Measurements from ENCODE around the gene ERCC3.
"Not testable (repeated sequence)": the region's sequence is repeated elsewhere in the genome, so short reads cannot be mapped to it uniquely, and the experiment has no call there.

Gene ERCC3

DNA sequence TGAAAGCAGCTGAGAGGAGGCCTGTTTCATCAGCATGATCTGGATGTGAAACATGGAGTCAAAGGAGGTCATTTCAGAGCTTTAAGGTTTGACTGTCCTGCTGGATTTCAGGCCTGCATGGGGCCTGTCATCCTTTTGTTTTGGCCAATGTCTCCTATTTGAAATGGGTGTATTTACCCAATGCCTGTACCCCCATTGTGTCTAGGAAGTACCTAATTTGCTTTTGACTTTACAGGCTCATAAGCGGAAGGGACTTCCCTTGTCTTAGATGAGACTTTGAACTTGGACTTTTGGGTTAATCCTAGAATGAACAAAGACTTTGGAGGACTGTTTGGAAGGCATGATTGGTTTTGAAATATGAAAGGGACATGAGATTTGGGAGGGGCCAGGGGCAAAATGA is 54.5 kb downstream of the ERCC3 start:
- Histone ChIP-seq H3K27me3 (ENCODE audit: control insufficient read depth, insufficient read depth, low read length) (no peaks in the 10 kb centered on the region), H3K27ac (no peak overlapping the region), H3K79me2 (no peaks in the 10 kb centered on the region), H2AFZ (no peak overlapping the region), H3K4me3 (ENCODE audit: low read depth, low read length) (no peak overlapping the region), H3K4me1 (no peaks in the 10 kb centered on the region), H3K4me2 (ENCODE audit: low read length) (no peak overlapping the region), H3K36me3 (ENCODE audit: control insufficient read depth, insufficient read depth, low read length) (no peaks in the 10 kb centered on the region), H3K9ac (no peak overlapping the region), H3K9me3 (ENCODE audit: control insufficient read depth, low read length) (no peaks in the 10 kb centered on the region)
- TF ChIP-seq, protein P1, sequence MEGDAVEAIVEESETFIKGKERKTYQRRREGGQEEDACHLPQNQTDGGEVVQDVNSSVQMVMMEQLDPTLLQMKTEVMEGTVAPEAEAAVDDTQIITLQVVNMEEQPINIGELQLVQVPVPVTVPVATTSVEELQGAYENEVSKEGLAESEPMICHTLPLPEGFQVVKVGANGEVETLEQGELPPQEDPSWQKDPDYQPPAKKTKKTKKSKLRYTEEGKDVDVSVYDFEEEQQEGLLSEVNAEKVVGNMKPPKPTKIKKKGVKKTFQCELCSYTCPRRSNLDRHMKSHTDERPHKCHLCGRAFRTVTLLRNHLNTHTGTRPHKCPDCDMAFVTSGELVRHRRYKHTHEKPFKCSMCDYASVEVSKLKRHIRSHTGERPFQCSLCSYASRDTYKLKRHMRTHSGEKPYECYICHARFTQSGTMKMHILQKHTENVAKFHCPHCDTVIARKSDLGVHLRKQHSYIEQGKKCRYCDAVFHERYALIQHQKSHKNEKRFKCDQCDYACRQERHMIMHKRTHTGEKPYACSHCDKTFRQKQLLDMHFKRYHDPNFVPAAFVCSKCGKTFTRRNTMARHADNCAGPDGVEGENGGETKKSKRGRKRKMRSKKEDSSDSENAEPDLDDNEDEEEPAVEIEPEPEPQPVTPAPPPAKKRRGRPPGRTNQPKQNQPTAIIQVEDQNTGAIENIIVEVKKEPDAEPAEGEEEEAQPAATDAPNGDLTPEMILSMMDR (IDR thresholded peaks at IDR 0.05), result no peak

DNA sequence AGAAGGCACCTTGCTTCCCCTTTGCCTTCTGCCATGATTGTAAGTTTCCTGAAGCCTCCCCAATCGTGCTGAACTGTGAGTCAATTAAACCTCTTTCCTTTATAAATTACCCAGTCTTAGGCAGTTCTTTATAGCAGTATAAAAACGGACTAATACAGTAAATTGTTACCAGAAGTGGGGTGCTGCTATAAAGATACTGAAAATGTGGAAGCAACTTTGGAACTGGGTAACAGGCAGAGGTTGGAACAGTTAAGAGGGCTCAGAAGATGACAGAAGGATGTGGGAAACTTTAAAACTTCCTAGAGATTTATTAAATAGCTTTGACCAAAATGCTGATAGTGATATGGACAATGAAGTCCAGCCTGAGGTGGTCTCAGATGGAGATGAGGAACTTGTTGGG is 56.2 kb downstream of the ERCC3 start:
- H3K27me3 ChIP-seq (ENCODE audit: control insufficient read depth, insufficient read depth, low read length); H2AFZ ChIP-seq; H3K4me1 ChIP-seq; H3K9ac ChIP-seq; H3K27ac ChIP-seq; H3K36me3 ChIP-seq (ENCODE audit: control insufficient read depth, insufficient read depth, low read length); H3K9me3 ChIP-seq (ENCODE audit: control insufficient read depth, low read length); H3K4me2 ChIP-seq (ENCODE audit: low read length); H3K4me3 ChIP-seq (ENCODE audit: low read depth, low read length); H3K79me2 ChIP-seq: not testable (repeated sequence)

DNA sequence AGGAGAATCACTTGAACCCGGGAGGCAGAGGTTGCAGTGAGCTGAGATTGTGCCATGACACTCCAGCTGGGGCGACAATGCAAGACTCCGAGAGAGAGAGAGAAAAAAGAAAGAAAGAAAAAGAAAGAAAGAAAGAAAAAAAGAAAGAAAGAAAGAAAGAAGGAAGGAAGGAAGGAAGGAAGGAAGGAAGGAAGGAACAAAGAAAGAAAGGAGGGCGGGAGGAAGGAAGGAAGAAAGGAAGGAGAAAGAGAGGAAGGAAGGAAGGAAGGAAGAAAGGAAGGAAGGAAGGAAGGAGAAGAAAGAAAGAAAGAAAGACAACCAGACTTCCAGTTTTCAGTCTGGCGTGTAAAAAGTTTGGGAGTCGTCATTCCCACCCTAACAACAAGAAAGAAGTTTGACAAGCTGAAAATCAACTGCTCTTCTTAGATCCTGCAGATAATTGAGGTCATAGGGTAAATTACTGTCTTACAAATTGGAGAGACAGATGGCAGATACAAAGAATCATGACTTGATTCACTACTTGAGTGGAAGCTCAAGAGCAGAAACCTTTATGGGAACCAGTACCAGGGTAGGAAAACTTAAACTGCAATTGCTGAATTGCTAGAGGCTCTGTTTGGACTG is 58.8 kb downstream of the ERCC3 start:
- Histone ChIP-seq H3K27me3 (ENCODE audit: control insufficient read depth, insufficient read depth, low read length) (no peaks in the 10 kb centered on the region), H3K4me3 (ENCODE audit: low read depth, low read length) (no peak overlapping the region), H2AFZ (no peak overlapping the region), H3K9ac (no peak overlapping the region), H3K36me3 (ENCODE audit: control insufficient read depth, insufficient read depth, low read length) (no peaks in the 10 kb centered on the region), H3K4me1 (no peaks in the 10 kb centered on the region), H3K9me3 (ENCODE audit: control insufficient read depth, low read length) (no peaks in the 10 kb centered on the region), H3K27ac (no peak overlapping the region), H3K4me2 (ENCODE audit: low read length) (no peak overlapping the region), H3K79me2 (no peaks in the 10 kb centered on the region)
- TF ChIP-seq, protein P1 (IDR thresholded peaks at IDR 0.05), result no peak

DNA sequence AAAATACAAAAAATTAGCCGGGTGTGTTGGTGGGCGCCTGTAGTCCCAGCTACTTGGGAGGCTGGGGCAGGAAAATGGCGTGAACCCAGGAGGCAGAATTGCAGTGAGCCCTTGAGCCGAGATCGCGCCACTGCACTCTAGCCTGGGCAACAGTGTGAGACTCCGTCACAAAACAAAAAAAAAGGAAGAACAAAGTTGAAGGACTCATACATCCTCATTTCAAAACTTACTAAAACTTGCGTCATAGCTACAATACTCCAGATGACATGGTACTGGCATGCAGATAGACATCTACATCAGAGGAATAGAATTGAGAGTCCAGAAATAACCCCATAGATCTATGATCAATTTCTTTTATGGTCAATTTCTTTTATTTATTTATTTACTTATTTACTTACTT is 60.2 kb downstream of the ERCC3 start:
- TF ChIP-seq, protein P1 (IDR thresholded peaks at IDR 0.05), result no peak
- Histone ChIP-seq H3K9ac (no peak overlapping the region), H3K27me3 (ENCODE audit: control insufficient read depth, insufficient read depth, low read length) (no peaks in the 10 kb centered on the region), H3K9me3 (ENCODE audit: control insufficient read depth, low read length) (no peaks in the 10 kb centered on the region), H3K36me3 (ENCODE audit: control insufficient read depth, insufficient read depth, low read length) (no peaks in the 10 kb centered on the region), H2AFZ (no peak overlapping the region), H3K4me2 (ENCODE audit: low read length) (no peak overlapping the region), H3K79me2 (no peaks in the 10 kb centered on the region), H3K4me1 (no peaks in the 10 kb centered on the region), H3K4me3 (ENCODE audit: low read depth, low read length) (no peak overlapping the region), H3K27ac (no peak overlapping the region)

DNA sequence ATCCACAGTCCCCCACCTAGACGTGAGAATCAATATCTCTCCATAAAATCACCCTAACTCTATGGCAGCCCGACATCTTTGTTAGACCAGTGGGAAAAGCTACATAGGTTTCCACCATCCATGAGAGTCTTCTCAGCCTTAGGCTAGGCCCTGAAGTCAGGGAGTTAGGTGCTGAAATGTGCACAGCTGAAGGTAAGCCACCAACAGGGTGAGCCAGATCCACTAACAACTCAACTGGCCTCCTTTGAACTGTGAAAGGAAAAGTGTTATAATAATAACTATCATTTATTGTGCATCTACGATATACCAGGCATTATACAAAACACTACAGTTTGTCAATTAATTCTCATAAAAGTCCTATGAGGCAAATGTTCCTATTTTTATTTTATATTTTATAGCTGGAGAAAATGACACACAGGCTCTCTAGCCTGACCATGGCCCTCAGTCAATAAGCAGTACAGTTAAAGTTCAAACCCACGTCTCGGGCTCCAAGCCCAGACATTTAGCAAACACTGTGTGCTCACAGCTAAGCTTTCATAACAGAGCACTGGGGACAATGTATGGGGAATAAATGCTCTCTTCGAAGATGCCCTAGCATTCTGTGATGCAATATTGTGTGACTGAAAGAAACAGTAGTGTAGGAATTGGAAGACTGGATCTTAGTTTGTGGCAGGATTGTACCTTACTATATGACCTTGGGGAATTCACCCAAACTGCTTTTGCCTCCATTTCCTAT is 62.6 kb downstream of the ERCC3 start:
- H3K27me3 ChIP-seq (ENCODE audit: control insufficient read depth, insufficient read depth, low read length), result no peaks in the 10 kb centered on the region
- no peaks in the 10 kb centered on the region for H3K79me2 ChIP-seq
- no peak overlapping the region for H3K9ac ChIP-seq
- H3K4me3 ChIP-seq (ENCODE audit: low read depth, low read length), result no peak overlapping the region
- H2AFZ ChIP-seq, result no peak overlapping the region
- TF ChIP-seq, protein P1 (IDR thresholded peaks at IDR 0.05), result no peak
- H3K4me2 ChIP-seq (ENCODE audit: low read length), result no peak overlapping the region
- H3K36me3 ChIP-seq (ENCODE audit: control insufficient read depth, insufficient read depth, low read length), result no peaks in the 10 kb centered on the region
- no peak overlapping the region for H3K27ac ChIP-seq
- H3K4me1 ChIP-seq, result peaks cover 5% of the 10 kb centered on the region
- H3K9me3 ChIP-seq (ENCODE audit: control insufficient read depth, low read length), result no peaks in the 10 kb centered on the region

All from parathyroid adenoma (tissue), 2 donors.